Measurements from ENCODE around the gene CDH12. TPM values are rescaled to one million over a fixed set of nuclear protein-coding genes. Genes with fewer than 3 reads are reported as not detected.

Gene CDH12
- total RNA-seq, 1 donor from 2014 or later: not detected

- no peak for DNase-seq
- ATAC-seq (ENCODE audit: poor library complexity): no peak
- intact Hi-C loops (cut with DNase I): no loop called here
Observed at GRCh38 chr5:21783074-21783679, 1070.0 kb downstream of the CDH12 start.

- no peak for DNase-seq
- intact Hi-C loops (cut with DNase I): no loop called here
- no peak for ATAC-seq (ENCODE audit: poor library complexity)
Observed at GRCh38 chr5:21776466-21776865, 1076.7 kb downstream of the CDH12 start.

DNA sequence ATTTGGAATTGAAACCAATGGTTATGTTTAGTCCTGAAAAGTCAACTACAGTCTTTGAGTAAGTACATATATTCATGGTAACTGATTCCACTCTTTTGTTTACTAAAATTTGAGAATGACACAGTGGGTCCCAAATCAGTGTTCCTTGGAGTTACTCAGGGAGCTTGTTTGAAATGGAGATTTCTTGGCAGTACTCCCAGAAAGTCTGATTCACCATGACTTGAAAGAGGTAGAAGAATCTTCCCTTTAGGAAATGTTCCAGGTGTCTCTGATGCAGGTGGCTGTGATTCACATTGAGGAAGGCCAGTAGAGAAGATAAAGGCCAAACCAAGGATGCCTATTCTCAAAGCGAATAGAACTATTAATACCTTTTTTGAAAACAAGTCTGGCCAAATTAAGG lies 1078.3 kb downstream of the CDH12 start:
- ATAC-seq (ENCODE audit: poor library complexity) (no peak), DNase-seq (no peak)
- intact Hi-C loops (cut with DNase I): no loop called here

DNA sequence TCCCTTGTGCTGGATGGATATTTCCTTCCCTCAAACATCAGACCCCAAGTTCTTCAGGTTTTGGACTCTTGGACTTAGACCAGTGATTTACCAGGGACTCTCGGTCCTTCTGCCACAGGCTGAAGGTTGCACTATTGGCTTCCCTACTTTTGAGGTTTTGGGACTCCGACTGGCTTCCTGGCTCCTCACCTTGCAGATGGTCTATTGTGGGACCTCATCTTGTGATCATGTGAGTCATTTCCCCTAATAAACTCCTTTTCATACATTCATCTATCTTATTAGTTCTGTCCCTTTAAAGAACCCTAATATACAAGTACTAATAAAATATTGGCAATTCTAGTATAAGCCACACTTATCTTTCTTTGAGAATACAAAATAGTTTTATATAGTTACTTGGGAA lies 1078.9 kb downstream of the CDH12 start:
- intact Hi-C loops (cut with DNase I): no loop called here
- ATAC-seq (ENCODE audit: poor library complexity): no peak
- DNase-seq: no peak

DNA sequence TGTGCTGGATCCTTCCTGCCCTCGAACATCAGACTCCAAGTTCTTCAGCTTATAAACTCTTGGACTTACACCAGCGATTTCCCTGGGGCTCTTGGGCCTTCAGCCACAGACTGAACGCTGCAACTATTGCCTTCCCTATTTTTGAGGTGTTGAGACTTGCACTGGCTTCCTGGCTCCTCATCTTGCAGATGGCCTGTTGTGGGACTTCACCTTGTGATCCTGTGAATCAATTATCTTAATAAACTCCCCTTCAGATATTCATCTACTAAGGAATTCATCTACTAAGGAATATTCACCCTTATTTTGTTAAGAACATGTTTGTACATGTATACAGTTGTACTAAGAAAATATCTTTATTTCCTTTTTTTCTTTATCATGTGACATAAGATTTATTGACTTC lies 1079.7 kb downstream of the CDH12 start:
- no peak for ATAC-seq (ENCODE audit: poor library complexity)
- DNase-seq: no peak
- intact Hi-C loops (cut with DNase I): no loop called here

GRCh38 chr5:21765406-21765805 lies 1087.7 kb downstream of the CDH12 start:
- intact Hi-C loops (cut with DNase I): no loop called here
- ATAC-seq (ENCODE audit: poor library complexity) (no peak), DNase-seq (no peak)

DNA sequence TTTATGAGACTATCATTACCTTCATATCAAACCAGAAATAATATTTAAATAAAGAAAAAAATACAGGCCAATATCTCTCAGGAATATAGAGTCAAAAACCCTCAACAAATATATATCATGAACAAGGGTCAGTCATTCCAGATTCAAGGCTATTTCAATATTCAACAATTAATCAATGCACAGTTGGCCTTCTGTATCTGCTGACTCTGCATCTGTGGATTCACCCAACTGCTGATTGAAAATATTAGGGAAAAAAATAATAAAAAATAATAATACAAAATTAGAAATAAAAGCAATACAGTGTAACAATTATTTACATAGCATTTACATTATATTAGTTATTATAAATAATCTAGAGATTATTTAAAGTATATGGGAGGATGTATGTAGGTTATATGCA lies 1114.0 kb downstream of the CDH12 start:
- intact Hi-C loops (cut with DNase I): no loop called here
- ATAC-seq (ENCODE audit: poor library complexity): no peak
- DNase-seq: no peak

- intact Hi-C loops (cut with DNase I): no loop called here
- DNase-seq: no peak
- no peak for ATAC-seq (ENCODE audit: poor library complexity)
Observed at GRCh38 chr5:21723500-21723899, 1129.6 kb downstream of the CDH12 start.

- DNase-seq (no peak), ATAC-seq (ENCODE audit: poor library complexity) (no peak)
- intact Hi-C loops (cut with DNase I): no loop called here
Observed at GRCh38 chr5:21711866-21712758, 1141.0 kb downstream of the CDH12 start.

- intact Hi-C loops (cut with DNase I): no loop called here
- no peak for ATAC-seq (ENCODE audit: poor library complexity)
- DNase-seq: no peak
Observed at GRCh38 chr5:21709770-21710169, 1143.4 kb downstream of the CDH12 start.

GRCh38 chr5:21704974-21705668 lies 1148.0 kb downstream of the CDH12 start:
- no peak for ATAC-seq (ENCODE audit: poor library complexity)
- intact Hi-C loops (cut with DNase I): no loop called here
- DNase-seq: no peak

DNA sequence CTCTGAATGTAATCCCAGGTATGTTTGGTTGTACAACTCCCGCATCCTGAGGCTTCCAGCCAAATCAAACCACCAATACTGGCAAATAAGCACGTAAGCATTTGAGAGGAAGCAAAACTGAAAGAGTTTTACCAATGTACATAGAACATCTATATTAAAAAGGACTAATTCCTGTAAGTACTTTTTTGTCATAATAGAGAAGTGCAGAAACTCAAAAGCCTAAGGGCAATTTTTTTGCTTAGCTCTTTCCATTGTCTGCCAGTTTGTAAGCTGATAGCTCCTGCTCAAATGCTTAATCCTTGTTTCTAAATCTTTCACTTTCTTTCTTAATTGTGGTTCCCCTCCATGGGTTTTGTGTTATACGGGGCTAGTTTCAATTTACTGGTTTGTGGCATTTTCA lies 1151.8 kb downstream of the CDH12 start:
- DNase-seq (no peak), ATAC-seq (ENCODE audit: poor library complexity) (no peak)
- intact Hi-C loops (cut with DNase I): no loop called here

All from Right ventricle myocardium superior (tissue), 1 donor.